GM12891 (cell line): ENCODE data around the gene RAB3A.

Experiments used
- DNase-seq: peaks from one replicate; pipeline ENCODE4 v3.0.0; 2011; ENCODE audit warnings: low spot score; ENCODE audit not compliant: insufficient read length
- FAIRE-seq: peaks from 2 replicates; lab custom pipeline; 2011; peaks lifted over from hg19 to GRCh38; lab: Jason Lieb, UNC
- PAX5 ChIP-seq: IDR thresholded peaks from 2 replicates; pipeline ENCODE4 v1.6.1; 2011; ENCODE audit warnings: low read length, moderate library complexity, mild to moderate bottlenecking; ENCODE audit not compliant: insufficient read depth, severe bottlenecking
- POLR2A ChIP-seq: IDR thresholded peaks from 2 replicates; pipeline ENCODE4 v1.6.1; 2011; ENCODE audit warnings: low read depth, low read length, control low read depth
- POLR2AphosphoS5 ChIP-seq: IDR thresholded peaks from 2 replicates; pipeline ENCODE4 v1.6.1; 2011; ENCODE audit warnings: low read depth, low read length, control low read depth
- POU2F2 ChIP-seq: IDR thresholded peaks from 2 replicates; pipeline ENCODE4 v1.6.1; 2011; ENCODE audit warnings: low read depth, mild to moderate bottlenecking, control low read depth, low read length, moderate library complexity
- SPI1 ChIP-seq: IDR thresholded peaks from 2 replicates; pipeline ENCODE4 v1.6.1; 2011; ENCODE audit warnings: low read depth, low read length, control low read depth
- TAF1 ChIP-seq: IDR thresholded peaks from 2 replicates; pipeline ENCODE4 v1.6.1; 2011; ENCODE audit warnings: low read depth, low read length, control low read depth

The RAB3A gene

DNA sequence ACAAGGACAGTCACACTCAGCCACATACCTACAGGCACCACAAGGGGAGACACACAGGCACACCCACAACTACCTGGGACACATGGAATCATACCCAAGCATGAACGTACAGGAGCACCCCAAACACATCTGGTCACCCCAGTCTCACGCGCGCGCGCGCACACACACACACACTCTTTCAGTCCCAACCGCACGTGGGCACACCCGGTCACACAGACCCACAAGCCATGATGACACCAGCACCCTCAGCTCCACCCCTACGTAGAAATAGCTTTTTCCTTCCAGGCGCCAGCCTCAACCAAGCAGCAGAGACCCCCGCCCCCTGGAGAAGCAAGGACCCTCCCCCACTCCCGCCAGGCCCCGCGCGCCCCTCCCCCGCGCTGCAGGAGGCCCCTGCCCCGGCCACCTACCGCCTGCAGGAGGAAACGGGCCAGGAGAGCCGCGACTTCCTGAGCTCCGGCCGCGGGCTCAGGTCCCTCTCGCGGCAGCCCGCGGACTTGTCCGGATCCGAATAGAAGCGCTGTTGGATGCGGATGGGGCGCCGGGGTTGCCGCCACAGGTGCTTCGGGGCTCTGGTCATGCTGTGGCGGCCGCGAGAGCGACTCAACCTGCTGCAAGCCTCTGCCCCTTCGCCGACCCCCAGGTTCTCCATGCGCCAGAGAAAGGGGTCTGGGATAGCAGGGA, 28.8 kb upstream of the RAB3A start:
- no peak for TF ChIP-seq POLR2AphosphoS5
- TF ChIP-seq SPI1: no peak
- TF ChIP-seq POLR2A: no peak
- TF ChIP-seq PAX5: no peak
- TF ChIP-seq POU2F2: no peak
- no peak for TF ChIP-seq TAF1
- DNase-seq (no peak), FAIRE-seq (no peak)

DNA sequence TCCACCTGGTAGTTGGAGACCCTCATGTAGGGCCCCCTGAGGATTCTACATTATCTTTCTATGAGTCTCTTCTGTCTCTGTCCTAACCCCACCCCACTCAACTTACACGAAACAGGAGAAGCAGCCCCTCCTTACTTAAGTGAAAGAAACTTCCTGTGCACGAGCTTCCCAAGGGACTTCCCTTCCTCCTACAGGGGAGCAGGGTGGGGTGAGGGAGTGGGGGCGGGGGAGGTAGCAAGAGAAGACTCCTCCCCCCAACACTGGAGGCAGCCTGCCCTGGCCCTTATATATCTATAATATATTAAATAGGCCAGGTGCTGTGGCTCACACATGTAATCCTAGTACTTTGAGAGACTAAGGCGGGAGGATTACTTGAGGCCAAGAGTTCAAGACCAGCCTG, 27.9 kb upstream of the RAB3A start:
- FAIRE-seq (no peak), DNase-seq (no peak)
- no peak for TF ChIP-seq POU2F2

DNA sequence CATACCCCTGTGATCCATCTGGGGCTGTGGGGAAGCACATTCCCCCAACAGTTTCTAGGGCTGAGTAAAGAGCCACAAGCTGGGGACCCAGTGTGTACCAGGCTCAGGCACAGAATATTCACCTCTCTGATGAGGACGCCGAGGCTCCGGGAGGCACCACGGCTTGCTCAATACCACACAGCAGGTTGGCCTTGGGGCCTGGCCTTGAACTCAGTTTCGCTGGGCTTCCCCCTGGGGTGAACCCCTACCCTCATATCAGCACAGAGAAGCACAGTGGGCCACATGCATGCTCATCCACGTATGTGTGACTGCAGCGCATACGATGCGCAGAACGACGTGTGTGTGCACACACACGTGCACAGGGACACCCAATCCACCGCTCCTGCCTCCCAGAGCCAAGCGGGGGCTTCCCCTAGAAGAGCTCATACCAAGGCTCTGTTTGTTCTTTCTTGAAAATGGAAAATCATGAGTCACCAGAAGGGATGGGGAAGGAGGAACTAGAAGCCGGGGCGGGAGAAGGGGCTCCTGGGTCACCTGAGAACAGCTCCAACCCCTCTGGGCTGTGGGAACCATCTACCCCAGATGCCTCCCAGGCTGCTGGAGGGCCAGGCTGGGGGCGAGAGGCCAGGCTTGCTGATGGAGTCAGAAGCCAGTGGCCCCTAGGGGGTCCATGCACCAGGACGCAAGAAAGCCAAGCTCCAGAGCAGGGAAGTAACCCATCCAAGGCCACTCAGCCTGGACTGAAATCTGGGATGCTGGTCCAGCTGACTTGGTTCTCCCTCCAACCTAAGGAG, 27.3 kb upstream of the RAB3A start:
- TF ChIP-seq POLR2A: no peak
- no peak for TF ChIP-seq TAF1
- TF ChIP-seq SPI1: no peak
- no peak for TF ChIP-seq POLR2AphosphoS5
- no peak for TF ChIP-seq POU2F2
- FAIRE-seq (no peak), DNase-seq (no peak)

DNA sequence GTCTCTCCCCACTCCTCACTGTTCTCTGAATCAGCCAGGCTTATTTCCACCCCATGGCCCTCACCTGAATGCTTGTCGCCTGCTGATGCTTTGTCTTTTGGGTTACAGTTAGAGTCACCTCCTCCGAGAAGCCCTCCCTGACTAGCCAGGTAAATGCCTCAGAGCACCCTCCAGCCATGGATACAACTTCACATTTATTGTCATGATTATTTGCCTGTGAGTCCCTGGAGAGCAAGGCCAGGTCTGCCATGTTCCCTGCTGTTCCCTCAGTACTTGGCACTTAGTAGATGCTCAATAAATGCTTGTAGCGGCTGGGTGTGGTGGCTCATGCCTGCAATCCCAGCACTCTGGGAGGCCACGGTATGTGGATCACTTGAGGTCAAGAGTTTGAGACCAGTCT, 26.1 kb upstream of the RAB3A start:
- no peak for TF ChIP-seq POLR2AphosphoS5
- TF ChIP-seq PAX5: no peak
- no peak for TF ChIP-seq POU2F2
- no peak for TF ChIP-seq TAF1
- TF ChIP-seq POLR2A: no peak
- TF ChIP-seq SPI1: no peak
- no peak for DNase-seq
- FAIRE-seq: no peak

DNA sequence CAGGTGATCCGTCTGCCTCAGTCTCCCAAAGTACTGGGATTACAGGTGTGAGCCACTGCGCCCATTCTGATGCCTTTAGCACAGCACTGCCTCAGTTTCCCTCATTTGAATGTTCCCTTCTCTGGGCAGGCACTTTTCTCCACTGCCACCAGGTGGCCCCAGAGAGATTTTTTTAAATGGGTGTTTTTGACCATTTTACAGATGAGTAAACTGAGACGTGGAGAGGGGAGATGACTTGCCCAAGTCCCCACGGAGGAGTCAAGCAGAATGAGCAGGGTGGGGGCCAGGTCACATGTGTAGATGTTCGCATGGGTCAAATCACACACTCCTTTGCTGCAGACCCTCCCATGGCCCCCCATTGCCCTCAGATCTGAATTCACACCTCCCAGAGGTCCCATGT, 25.6 kb upstream of the RAB3A start:
- DNase-seq: no peak
- no peak for TF ChIP-seq TAF1
- no peak for TF ChIP-seq POU2F2
- no peak for TF ChIP-seq SPI1
- TF ChIP-seq POLR2AphosphoS5: no peak
- TF ChIP-seq PAX5: no peak
- no peak for TF ChIP-seq POLR2A
- no peak for FAIRE-seq

DNA sequence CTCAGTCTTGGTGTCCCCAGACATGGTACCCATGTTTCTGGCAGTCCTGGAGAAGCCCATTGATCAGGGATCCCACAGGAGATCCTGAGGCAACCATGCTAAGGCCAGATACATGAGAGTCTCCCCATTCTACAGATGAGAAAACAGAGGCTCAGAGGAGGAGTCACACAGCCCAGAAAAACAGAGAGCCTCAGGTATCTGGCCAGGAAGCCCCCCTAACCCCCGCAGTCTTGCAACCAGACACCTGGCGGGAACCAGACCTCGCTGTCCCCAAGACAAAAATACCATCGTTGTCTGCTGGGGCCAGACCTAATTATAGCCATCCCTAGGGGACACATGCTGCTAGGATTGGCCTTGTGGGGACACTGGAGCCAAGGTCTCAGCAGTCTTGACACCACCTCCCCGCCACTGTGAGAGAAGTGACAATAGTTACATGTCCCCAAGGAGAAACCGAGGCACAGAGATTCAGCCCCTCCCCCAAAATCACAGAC, 24.0 kb upstream of the RAB3A start:
- FAIRE-seq (no peak), DNase-seq (no peak)
- TF ChIP-seq PAX5 (no peak), POLR2A (no peak), TAF1 (no peak), POU2F2 (no peak), POLR2AphosphoS5 (no peak), SPI1 (no peak)

DNA sequence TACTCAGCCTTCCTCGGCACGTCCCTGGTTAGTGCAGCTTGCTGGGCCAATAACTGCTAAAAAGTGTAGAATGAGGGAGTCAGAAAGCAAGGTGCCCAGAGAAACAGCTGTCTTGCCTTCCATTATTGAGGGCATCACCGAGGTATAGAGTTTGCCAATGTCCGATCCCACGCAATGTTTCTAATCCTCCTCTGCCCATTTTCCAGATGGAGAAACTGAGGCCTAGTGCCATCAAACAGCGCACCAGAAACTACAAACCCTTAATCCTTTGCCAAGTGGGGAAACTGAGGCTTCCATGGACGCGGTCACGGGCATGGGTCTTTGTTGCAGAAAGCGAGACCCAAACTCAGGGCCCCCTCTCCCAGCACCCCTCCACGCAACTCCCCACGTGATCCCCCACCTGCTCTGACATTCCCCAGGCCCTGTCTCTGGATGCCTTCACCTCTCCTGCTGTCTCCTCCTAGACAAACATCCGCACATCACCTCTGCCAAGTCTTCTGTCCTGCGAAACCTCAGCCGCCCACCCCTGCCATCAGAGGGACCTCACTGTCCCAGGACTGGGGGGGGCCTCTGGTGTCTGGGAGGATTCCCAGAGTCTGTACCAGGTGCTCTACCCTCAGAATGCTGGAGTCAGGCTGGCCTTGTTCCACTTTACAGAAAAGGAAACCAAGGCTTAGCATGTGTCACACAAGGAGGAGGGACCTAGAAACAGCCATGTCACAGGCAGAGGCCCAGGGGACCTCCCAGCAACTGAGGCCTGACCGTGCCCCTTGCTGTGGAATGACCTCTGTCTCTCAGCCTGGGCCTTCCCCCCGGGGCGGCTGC, 23.3 kb upstream of the RAB3A start:
- no peak for DNase-seq
- TF ChIP-seq PAX5 (no peak), POU2F2 (no peak), TAF1 (no peak), SPI1 (no peak), POLR2A (no peak), POLR2AphosphoS5 (no peak)
- no peak for FAIRE-seq

DNA sequence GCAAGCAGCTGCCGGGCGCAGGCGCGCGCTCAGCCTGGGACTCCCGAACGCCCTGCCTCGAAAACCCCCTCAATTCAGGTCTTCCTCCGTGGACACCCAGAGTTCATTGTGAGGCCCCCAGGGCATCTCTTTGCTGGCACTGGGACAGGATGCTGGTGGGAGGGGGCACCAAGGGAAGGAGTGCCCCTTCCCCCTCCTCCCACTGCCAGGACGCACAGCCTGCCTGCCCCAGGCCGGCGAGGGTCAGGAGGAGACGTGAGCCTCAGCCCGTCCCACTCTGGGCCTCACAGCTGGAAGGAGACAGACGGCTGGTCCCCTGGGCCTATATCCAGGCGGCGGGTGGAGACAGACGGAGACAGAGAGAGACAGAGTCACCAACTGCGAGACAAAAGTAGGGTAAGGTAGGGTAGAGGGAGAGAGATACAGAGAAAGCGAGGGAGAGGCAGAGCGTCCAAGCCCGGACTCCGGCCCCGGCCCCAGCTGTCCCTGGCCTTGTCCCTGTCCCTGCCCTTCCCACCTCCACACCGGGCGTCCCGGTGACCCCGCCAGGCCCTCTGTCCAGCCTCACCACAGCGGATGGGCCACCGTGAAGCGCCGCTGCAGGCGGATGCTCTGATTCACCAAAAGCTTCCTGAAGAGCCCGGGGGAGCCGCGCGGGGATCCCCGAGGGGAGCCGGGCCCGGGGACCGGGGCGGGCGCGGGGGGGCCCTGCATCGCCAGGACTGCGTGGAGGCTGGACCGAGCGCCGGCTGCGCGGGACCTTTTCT, 22.0 kb upstream of the RAB3A start, which contains the start of gene PDE4C:
TSS of gene PDE4C (minus strand) at position 737 of the 767 bp plus-strand sequence. CDS start at position 714, 23 bp downstream.
- TF ChIP-seq POLR2A: no peak
- TF ChIP-seq PAX5: no peak
- no peak for TF ChIP-seq POU2F2
- no peak for TF ChIP-seq POLR2AphosphoS5
- no peak for TF ChIP-seq TAF1
- TF ChIP-seq SPI1: no peak
- FAIRE-seq (peak; percentile 31), DNase-seq (no peak)

DNA sequence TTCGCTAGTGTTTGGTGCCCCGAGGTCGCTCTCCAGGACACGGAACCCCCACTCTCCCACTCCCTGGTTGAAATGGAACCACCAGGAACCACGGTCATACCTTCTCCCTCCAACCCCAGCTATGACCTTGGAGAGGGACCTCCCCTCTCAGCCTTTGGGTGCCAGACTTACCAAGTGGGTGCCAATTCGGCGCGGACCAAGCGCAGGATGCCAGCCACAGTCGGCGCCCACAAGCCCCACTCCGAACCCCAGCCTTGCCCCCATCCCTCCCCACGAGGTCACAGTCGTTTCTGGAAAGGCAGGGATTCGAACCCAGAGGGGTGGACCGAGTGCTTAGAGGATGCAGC, 21.5 kb upstream of the RAB3A start:
- TF ChIP-seq TAF1: no peak
- TF ChIP-seq POU2F2: no peak
- no peak for TF ChIP-seq POLR2A
- TF ChIP-seq PAX5: no peak
- no peak for TF ChIP-seq POLR2AphosphoS5
- TF ChIP-seq SPI1: no peak
- DNase-seq: no peak
- FAIRE-seq: no peak
